K562 (cell line): ENCODE results near the gene CDH6. TPM values are rescaled to one million over a fixed set of nuclear protein-coding genes. Genes with fewer than 3 reads are reported as not detected.

Source experiments
- polyA plus RNA-seq, 8 experiments: library from polyadenylated mRNA; depleted of rRNA in 4 of 8; stranded (reverse) in 5 of 8; unstranded in 3 of 8; fragments of >200 nt; fragmentation: Nextera tagmentation in 2 of 8; fragmentation: Illumina TruSeq in 1 of 8; extraction: Ambion mirVana in 2 of 8; extraction: Trizol in 1 of 8; gene quantifications; 2 replicates each; pipeline versions ENCODE4 v1.2.1 to v1.2.3, GENCODE V29; 2011 to 2014; ENCODE audit warnings: inconsistent platforms in 1 of 8, missing spikeins in 1 of 8
- total RNA-seq, 7 experiments: library from RNA; depleted of rRNA in 6 of 7; stranded (reverse); fragments of >200 nt in 6 of 7; fragmentation: Illumina TruSeq in 2 of 7; extraction: Trizol in 2 of 7; gene quantifications; 2 replicates each; pipeline versions ENCODE4 v1.2.1 to v1.2.3, GENCODE V29; 2011 to 2021; ENCODE audit warnings: low replicate concordance in 1 of 7
- TF ChIP-seq, protein P1 (sequence below), 2 experiments: fragments of 450-650 bp in 1 of 2; sonication (generic) in 1 of 2; formaldehyde crosslinking in 1 of 2; IDR thresholded peaks; 2 replicates each; pipeline versions ENCODE4 v1.7.1 to v1.9.0; 2016 to 2022; ENCODE audit warnings: inconsistent platforms in 1 of 2, mild to moderate bottlenecking in 1 of 2, missing genetic modification reagents in 1 of 2

Gene CDH6
- total and polyA plus RNA-seq, 9 of the 15 experiments (the other 6 are each of a cell fraction or from before 2014, with no cell fraction given): not detected

- TF ChIP-seq, protein P1, sequence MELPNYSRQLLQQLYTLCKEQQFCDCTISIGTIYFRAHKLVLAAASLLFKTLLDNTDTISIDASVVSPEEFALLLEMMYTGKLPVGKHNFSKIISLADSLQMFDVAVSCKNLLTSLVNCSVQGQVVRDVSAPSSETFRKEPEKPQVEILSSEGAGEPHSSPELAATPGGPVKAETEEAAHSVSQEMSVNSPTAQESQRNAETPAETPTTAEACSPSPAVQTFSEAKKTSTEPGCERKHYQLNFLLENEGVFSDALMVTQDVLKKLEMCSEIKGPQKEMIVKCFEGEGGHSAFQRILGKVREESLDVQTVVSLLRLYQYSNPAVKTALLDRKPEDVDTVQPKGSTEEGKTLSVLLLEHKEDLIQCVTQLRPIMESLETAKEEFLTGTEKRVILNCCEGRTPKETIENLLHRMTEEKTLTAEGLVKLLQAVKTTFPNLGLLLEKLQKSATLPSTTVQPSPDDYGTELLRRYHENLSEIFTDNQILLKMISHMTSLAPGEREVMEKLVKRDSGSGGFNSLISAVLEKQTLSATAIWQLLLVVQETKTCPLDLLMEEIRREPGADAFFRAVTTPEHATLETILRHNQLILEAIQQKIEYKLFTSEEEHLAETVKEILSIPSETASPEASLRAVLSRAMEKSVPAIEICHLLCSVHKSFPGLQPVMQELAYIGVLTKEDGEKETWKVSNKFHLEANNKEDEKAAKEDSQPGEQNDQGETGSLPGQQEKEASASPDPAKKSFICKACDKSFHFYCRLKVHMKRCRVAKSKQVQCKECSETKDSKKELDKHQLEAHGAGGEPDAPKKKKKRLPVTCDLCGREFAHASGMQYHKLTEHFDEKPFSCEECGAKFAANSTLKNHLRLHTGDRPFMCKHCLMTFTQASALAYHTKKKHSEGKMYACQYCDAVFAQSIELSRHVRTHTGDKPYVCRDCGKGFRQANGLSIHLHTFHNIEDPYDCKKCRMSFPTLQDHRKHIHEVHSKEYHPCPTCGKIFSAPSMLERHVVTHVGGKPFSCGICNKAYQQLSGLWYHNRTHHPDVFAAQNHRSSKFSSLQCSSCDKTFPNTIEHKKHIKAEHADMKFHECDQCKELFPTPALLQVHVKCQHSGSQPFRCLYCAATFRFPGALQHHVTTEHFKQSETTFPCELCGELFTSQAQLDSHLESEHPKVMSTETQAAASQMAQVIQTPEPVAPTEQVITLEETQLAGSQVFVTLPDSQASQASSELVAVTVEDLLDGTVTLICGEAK (IDR thresholded peaks at IDR 0.05): no peak
- TF ChIP-seq, protein P1 (CRISPR knock-in tag; IDR thresholded peaks at IDR 0.05): no peak
Observed at GRCh38 chr5:31172881-31173280, 20.6 kb upstream of the CDH6 start (continued).
